Left renal pelvis (tissue), 4 donors: Measurements from ENCODE around the gene NELL1. TPM values are rescaled to one million over a fixed set of nuclear protein-coding genes. Genes with fewer than 3 reads are reported as not detected.
A peak's percentile ranks its signal among the peaks of the same experiment; 100 is the strongest.

Experiments used
- DNase-seq, 4 donors: peaks; one replicate each; pipeline ENCODE4 v3.0.0-alpha.2; 2013; ENCODE audit warnings: low read depth in 4 of 4, low spot score in 3 of 4
- polyA plus RNA-seq, 4 donors: library from polyadenylated mRNA; unstranded; fragments of 120-200 nt; gene quantifications; one replicate each; pipeline ENCODE4 v1.2.1, GENCODE V29; 2013; ENCODE audit not compliant: insufficient read length in 4 of 4

Gene NELL1
- polyA plus RNA-seq, 4 donors, result 0.98 to 3.6 (median 2.6) TPM

GRCh38 chr11:20864628-20865027, 195.2 kb downstream of the NELL1 start:
- no peak for DNase-seq

GRCh38 chr11:20865161-20865560, 195.8 kb downstream of the NELL1 start:
- no peak for DNase-seq

DNA sequence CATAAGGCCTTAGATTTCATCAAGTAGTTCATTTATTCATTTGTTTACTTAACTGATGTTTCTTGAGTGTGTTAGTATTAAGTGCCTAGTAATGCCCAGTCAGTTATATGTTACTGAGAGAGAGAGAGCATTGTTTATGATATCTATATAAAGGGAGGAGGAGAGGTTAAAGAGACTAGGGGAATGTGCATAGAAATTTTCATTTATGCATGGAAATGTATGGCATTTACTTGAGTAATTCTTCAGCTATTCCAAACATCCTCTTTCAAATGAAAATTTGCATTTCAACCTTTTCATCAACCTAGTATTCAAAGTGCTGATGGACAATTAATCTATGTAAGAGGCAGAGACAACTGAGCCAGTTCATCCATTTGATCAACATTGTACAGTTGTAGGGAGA, 199.7 kb downstream of the NELL1 start:
- DNase-seq, result no peak

DNA sequence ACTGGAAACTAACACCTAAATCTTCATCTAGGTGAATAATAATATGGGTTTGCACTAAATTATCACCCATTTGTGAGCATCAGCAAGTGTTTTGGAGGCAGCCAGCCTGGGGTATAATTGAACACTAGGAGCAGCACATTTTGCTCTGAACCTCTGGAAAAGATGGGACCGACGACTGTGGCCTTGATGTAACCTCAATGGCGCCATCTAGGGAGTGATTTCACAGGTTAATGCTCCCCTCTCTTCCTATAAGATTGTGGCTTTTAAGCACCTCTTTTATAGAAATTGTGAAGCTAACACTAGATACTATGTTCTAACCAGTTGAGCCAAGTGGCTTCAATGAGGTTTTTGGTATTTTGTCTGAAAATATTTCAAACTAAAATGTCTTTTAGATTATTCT, 203.7 kb downstream of the NELL1 start:
- peak in 2 of 4 donors; percentile 6 for DNase-seq

GRCh38 chr11:20874358-20874757, 205.0 kb downstream of the NELL1 start:
- no peak for DNase-seq

DNA sequence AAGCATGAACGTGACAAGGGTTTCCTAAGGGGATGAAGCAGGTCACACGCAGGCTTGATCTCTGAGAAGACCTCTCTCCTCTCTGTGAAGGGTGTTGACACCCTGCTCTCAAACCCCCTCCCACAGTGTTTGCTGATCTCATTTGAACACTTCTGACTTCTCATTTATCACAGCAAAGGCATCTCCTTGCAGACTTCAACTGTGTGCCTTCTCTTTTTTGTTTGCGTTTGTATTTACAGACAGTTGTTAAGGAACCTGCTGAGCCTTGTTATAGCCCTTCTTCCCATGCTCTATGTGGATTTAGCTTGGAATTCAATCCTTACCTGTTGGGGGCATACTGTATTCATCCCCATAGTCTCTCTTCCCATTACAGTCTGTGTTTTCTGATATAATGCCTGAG, 206.5 kb downstream of the NELL1 start:
- no peak for DNase-seq

DNA sequence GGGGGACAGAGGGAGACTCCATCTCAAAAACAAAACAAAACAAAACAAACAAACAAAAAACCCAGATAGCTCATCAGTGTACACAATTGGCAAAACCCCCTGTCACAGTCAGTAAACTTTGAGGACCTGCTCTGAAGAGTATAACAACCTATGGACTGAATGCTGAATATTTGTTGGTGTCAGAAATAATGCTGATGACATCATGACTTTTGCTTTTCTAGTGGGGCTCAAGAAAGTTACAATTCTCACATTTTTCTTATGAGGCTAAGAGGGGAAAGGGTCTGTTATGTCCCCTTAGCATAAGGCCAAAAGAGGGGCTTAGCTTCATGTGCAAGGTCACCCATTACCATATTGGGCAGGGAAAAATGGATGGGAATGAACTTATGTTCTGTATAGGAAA, 207.4 kb downstream of the NELL1 start:
- no peak for DNase-seq

DNA sequence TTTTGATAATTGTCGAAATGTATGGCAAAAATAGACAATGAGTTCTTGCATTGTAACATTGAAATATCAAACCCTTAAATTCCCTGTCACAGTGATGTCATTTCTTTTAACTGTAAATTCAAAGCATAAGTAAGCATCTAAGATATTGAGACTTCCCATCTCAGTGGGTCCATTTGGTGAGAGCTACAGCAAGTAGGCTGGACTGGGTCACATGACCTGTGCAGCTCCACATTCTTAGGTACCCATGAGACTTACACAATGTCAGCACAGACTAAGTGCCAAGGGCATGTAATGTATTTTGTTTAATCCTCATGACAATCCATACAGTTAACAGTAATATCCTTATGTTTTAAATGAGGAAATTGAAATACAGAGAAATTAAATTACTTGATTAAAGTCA, 210.7 kb downstream of the NELL1 start:
- DNase-seq, result no peak

DNA sequence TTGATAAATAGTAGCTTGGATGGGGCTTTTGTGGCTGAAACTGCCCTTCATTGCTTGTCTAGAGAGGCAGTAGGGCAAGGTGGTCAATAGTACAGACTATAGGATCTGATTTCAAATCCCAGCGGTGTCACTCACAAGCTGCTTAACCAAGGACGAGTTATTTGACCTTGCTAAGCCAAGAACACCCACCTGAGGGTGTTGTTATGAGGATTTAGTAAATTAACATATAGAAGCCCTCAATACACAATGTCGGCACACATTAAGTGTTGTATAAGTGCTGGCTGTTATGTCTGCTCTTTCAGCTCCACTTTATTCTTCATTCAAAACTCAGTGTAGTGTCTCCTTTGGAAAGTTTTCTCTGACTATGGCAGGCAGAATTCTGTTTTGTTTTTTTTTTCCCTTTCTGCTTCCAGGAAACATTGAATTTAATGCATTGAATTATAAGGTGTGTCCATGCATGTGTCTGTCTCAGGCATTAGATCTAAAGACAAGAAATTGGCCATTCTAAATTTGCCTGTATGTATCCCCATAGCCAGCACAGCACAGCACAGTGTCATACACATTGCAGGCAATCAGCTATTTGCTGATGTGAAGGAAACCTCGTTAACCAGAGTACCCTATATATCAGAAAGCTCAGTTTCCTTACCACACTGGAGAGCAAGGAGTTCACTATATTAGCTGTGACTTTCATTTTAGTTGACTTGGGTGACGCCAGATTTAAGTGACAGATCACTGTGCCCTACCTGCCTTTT, 212.1 kb downstream of the NELL1 start:
- DNase-seq, result no peak

DNA sequence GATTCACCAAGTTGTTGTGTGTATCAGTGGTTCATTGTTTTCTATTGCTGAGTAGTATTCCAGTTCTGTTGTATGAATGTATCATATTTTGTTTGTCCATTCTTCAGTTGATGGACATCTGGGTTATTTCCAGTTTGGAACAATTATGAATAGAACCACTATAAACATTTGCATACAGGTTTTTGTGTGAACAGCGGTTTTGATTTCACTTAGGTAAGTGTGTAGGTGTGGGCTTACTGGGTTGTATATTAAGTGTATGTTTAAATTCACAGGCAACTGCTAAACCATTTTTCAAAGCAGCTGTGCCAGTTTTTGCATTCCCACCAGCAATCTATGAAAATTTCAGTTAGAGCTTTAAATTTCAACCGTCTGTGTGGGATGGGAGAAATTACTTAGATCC, 217.8 kb downstream of the NELL1 start:
- DNase-seq, result no peak

DNA sequence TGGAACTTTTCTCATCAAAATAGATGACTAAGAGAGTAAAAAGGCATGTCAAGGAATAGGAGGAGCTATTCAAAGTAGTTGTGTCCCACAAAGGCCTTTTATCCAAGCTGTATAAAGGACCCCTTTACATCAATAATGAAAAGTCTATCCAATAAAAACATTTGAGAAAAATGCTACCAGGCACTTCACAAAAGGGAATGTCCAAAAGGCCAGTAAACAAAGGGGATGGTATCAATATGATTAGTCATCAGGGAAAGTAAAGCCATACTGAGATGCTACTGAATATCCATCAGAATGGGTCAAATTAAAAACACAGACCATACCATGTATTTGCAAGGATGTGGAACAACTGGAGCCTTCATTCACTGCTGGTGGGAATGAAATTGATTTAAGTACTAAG, 224.9 kb downstream of the NELL1 start:
- no peak for DNase-seq

DNA sequence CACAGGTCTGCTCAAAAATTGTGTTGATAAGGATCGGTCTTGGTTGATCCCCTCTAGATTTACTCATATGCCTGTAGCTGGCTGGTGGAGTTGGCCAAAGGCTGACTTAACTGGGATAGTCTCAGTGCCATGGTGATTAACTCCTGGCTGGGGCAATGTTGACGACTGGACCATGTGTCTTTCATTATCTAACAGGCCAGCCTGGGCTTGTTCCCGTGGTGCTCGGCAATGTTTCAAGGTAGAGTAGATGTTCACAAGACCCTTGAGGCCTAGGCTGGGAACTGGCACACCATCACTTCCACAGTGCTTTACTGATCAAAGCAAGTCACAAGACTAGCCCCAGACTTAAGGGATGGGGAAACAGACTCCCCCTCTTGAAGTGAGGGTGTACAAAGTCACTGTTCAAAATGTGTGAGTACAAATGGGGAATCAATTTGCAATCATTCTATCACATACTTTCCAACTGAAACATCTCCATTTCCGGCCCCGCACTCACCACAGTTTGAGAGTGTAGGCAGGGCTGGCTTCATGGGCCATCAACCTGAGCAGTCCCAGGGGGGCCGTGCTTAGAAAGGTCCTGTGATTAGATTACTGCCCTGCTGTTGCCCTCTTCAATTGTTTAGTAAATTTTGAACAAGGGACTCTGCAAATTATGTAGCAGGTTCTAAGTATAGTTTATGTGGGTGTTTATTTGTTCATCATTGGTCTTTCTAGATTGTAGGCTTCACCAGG, 240.8 kb downstream of the NELL1 start:
- no peak for DNase-seq

- no peak for DNase-seq
These were observed 241.3 kb downstream of the NELL1 start for GRCh38 chr11:20910733-20911132.

- no peak for DNase-seq
These were observed 242.9 kb downstream of the NELL1 start for GRCh38 chr11:20912065-20912821.

DNA sequence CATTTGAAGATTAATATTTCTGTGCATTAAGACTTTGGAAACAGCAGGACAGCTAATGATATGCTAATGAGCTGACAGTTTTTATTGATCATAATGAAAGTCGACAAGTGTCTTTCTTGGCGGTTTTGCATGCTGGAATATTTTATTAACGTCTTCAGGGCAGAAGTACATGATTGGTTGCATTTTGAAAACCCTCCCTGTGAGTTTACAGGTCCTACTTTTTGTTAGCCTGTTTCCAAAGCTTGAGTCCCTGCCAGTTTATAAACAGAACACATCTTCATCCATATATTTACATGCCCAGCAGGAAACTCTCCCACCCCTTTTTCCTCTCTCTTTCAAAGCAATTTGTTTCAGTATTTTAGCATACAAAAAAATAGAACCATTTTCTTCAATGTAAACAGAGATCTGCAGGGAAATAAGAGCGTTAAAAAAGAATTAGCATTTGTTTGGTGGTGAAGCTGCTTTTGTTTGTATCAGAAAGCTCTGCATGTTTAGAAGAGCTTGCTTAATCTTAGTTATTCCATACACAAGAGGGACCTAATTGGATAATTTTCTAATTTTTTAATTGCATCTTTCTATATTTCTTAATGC, 243.6 kb downstream of the NELL1 start:
- no peak for DNase-seq

DNA sequence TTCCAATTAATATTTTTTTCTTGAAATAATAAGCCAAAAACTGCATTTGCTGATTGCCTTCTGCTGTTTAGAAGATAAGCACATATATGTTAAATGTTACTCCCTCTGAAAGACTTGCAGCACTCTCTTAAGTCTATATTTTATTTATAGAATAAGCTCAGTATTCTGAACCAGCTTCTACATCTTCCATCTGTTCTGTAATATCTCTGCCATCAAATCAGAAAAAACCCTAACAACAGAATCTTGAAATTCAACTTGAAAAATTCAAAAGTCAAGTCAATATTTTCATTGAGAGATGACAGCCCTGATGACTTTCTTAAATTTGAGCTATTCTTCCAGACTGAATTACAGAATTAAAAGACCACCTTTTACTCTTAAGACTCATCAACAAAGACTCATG, 247.9 kb downstream of the NELL1 start:
- no peak for DNase-seq

DNA sequence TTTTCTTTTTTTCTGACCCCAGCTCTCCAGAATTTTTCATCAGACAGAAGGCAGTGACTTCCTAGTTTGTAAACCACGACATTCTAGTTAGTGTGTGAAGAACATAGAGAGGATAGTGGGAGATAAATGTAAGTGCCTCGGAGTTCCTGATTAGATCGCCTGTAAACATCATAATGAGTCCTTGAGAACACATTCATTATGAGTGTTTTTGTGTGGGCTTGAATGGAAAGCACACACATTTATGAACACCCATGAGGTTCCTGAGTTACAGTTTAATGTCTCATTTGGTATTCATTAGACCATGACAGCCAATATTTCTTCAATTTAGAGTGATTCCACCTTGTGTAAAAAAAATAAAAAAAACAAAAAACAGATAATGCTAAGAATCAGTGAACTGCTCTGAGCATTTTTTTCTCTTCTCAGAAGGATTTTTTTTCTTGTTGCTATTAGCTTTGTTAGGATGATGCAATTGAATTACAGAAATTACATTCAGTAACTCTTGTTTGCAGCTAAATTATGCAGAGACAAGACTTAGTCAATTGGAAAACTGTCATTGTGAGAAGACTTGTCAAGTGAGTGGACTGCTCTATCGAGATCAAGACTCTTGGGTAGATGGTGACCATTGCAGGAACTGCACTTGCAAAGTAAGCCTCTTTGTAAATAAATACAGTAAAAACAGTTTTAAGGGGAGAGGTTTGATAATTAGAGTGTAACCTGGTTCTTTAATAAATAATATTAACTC, 257.6 kb downstream of the NELL1 start:
- no peak for DNase-seq

DNA sequence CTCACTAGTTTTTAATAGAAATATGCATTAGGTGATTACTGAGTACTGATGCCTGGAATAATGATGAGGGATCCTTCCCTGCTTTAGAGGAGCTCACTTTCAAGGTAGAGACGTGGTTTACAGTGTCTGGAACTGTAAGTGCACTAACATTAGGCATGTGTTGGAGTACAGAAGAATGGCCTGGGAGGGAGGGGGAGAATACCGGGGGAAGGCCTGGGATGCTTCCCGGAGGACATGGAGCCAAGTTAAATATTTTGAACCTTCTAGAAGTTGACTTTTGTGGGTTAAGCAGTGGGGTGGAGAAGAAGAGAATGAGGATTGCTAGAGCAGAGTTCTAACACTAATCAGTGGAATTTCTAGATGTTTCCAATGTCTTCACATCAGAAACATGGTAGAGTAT, 261.6 kb downstream of the NELL1 start:
- no peak for DNase-seq

DNA sequence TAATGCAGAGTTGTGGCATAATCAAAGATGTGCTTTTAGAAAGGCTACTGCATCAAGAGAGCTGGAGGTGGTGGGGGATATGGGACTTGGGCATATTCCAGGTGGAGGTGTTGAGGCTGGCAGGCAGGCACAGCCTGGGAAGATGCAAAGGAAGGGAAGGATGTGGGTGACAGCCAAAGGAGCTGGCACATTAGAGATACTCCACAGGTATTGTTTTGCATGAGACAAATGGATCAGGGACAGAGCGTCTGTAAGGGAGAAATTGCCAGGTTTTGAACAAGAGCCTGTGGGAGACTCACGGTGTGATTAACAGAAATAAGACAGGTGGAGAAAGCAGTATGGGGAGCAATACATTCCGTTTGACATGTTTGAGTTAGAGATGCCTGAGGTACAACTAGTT, 263.7 kb downstream of the NELL1 start:
- DNase-seq, result no peak

DNA sequence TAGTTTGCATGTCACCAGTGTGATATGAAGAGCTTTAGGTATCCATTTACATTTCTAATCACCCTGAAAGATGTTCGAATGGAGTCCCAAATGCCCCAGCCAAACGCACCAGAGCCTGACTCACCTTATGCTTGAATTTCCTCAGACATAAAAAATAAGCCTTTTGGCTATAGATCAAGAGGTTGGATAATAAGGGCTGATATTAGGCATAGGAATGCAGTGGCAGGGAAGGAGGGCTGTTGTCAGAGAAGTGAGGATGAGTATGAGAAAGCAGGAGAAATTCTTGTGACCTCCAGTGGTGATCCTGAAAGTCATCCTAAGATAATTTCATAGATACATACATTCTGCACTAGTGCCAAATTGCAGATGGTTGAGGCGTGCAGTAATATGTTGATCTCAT, 264.6 kb downstream of the NELL1 start:
- no peak for DNase-seq

GRCh38 chr11:20934516-20934915, 265.1 kb downstream of the NELL1 start:
- DNase-seq, result no peak
